Cardiac fibroblast (primary cell): ENCODE data around the gene GRM5.

Experiments
- DNase-seq, 2 donors: peaks; one replicate each; pipeline versions ENCODE4 v3.0.0 to v3.0.0-alpha.2; 2010; ENCODE audit warnings: low read depth in 2 of 2
- H3K4me3 ChIP-seq, 2 donors: replicated peaks in 1 of 2; 1 replicate in 1 of 2; 2 replicates in 1 of 2; pipeline ENCODE4 v1.5.1; 2011; ENCODE audit warnings: low read depth in 2 of 2, low read length in 2 of 2, mild to moderate bottlenecking in 2 of 2, moderate library complexity in 1 of 2
- TF ChIP-seq, protein P1 (sequence below): IDR thresholded peaks from one replicate; pipeline ENCODE4 v1.5.1; 2011; ENCODE audit warnings: low read depth, mild to moderate bottlenecking, low read length, inconsistent platforms

Gene GRM5

DNA sequence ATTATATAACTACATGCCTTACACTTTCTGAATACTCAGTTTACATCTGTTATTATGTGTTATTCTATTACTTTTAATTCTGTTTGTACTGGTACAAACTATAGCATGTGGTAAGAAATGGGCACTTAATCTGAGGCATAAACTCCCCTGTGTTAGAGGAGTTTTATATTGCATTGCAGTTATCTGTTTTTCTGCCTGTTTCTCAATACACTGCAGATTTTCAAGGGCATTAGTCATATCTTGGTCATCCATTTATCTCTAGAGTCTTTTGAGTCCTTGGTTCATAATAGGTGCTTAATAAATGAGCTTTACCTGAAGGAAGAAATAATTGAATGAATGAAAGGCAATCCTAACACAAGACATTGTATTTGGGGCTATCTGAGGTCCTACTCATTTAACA, 545.4 kb downstream of the GRM5 start:
- H3K4me3 ChIP-seq: no peak overlapping the region
- TF ChIP-seq, protein P1, sequence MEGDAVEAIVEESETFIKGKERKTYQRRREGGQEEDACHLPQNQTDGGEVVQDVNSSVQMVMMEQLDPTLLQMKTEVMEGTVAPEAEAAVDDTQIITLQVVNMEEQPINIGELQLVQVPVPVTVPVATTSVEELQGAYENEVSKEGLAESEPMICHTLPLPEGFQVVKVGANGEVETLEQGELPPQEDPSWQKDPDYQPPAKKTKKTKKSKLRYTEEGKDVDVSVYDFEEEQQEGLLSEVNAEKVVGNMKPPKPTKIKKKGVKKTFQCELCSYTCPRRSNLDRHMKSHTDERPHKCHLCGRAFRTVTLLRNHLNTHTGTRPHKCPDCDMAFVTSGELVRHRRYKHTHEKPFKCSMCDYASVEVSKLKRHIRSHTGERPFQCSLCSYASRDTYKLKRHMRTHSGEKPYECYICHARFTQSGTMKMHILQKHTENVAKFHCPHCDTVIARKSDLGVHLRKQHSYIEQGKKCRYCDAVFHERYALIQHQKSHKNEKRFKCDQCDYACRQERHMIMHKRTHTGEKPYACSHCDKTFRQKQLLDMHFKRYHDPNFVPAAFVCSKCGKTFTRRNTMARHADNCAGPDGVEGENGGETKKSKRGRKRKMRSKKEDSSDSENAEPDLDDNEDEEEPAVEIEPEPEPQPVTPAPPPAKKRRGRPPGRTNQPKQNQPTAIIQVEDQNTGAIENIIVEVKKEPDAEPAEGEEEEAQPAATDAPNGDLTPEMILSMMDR: no peak
- DNase-seq: peak; percentile 24 to 57

DNA sequence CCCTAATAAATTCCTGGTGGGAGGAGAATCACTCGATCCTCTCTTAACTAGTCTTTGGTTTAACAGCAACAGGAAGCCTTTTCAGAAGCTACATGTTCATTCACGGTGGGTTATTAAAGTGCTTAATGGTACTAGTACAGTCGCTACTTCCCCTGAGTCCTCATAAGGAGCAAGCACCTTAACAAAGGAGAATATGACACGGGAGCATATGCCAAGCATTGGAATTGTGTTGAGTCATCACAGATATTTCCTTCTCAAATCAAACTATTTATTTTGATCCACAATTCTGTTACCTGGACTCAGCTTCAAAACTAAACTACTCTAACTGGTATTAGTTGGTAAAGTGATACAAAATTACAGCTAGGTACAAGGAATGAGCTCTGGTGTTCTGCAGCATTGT, 550.8 kb downstream of the GRM5 start:
- DNase-seq: no peak
- TF ChIP-seq, protein P1: no peak
- no peak overlapping the region for H3K4me3 ChIP-seq

DNA sequence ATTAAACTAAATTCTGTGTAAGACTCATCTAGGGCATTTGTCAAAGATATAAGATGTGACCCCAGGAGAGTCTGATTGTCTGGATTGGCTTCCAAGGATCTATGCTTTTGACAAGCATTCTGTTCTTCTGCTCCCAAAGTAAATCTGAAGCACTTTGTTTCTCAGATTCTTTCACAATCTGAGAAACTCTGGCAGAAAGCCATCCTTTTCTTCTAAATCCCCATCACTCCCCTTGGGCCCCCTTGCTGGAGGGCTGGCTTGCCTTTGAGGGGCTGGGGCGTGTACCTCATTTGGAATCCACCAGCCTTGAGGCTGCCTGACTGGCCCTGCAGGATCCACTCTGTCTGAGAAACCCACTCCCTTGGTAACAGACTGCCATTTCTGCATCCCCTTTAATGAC, 554.8 kb downstream of the GRM5 start:
- no peak overlapping the region for H3K4me3 ChIP-seq
- TF ChIP-seq, protein P1: no peak
- peak in 1 of 2 donors; percentile 41 for DNase-seq

DNA sequence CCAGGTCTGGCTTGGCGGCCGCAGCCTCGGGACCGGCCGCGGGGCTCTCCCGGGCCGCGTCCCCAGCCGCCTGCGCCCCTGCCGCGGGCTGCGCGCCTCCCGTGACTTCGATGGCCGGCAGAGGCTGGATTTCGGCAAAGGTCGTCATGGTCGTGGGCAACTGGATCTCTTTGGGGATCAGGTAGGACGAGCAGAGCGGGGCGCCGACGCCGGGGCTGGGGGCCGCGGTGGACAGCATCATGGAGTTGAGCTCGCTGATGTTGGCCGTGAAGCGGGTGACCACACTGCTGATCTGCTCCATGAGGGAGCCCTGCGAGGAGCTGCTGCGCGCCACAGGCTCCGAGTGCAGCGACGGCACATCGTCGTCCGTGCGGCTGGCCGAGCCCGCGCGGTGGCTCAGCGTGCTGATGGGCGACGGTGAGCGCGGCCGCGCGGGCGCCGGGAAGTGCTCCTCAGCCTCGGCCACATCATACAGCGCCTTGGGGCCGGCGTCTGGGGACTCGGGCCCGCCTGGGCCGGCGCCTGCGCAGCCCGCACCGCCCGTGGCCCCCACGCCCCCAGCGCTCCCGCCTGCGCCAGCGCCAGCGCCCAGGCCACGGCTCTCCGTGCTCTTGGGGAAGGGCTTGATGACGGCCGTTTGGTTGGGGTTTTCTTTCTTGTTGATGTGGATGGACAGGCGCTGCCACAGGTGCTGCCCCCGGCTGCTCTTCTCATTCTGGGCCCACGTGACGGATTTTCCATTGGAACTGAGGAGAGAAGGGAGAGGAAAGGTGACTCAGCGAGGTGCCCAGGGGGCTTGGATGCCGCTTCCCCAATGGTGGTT, 556.8 kb downstream of the GRM5 start:
- peak overlapping the region; percentile 44 to 46 for H3K4me3 ChIP-seq
- DNase-seq: peak; percentile 24 to 33
- TF ChIP-seq, protein P1: no peak

DNA sequence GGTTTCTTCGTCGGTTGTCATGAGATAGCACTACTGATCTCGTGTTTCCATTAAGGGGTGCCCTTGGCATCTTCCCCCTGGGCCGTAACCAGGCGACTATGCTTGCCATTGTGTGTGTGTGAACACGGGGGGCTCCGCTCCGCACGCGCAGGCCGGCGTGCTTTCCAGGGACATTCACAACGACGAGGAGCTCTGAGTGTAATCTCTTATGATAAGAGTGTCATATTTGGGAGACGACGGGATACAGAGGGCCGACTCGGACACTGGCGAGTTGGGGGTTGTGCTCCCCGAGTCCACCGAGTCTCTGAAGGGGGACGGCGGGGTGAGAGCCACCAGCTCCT, 557.4 kb downstream of the GRM5 start:
- TF ChIP-seq, protein P1: no peak
- no peak overlapping the region for H3K4me3 ChIP-seq
- no peak for DNase-seq

DNA sequence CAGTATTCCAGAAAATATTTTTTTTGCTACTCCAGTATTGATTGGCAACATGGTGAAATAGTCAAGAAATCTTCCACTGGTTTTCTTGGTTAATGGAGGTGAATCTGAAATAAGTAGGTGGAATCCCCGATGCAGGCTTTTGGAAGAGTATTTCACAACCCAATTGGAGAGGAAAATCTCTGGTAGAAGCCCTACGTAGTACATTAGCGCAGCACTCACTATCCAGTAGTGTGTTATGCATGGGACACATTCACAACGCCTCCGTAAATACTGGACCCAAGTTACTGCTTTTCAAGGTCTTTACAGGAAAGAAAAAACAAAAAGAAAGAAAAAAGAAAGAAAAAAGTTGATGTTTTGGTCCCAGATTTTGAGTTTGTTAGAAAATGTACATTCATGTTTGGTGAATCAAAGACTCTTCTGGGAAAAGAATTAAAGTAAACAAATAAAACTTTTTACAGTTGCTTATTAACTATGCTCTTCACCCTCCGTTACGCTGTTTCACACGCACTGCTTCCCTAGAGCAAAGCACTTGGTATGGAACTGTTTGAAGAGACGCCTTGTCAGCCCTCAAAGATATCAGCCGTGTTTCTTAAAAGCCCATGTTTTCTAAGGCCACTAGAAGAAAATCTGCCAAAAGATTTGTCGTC, 557.9 kb downstream of the GRM5 start:
- DNase-seq: no peak
- no peak overlapping the region for H3K4me3 ChIP-seq
- TF ChIP-seq, protein P1: no peak
